ENCODE measurements around the gene TRPM3.

DNA sequence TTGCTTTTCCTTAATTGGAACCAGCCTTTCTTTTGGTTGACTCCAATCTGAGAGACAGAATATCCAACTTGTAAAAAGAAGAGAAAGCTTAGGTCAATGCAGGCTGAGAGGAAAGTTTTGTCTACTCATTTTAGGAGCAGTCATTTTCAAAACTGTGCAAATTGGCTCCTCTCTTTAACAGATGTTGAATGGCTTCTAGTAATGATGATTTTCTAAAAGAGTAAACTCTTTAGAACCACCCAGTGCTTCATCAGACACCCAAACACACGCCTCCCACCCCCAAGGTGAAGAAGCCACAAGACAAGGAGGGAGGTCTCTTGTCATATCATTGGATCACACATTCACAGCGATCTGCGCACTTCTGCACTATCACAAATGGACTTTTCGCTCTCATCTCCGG is 590.7 kb downstream of the TRPM3 start:
- TF ChIP-seq, protein P1, sequence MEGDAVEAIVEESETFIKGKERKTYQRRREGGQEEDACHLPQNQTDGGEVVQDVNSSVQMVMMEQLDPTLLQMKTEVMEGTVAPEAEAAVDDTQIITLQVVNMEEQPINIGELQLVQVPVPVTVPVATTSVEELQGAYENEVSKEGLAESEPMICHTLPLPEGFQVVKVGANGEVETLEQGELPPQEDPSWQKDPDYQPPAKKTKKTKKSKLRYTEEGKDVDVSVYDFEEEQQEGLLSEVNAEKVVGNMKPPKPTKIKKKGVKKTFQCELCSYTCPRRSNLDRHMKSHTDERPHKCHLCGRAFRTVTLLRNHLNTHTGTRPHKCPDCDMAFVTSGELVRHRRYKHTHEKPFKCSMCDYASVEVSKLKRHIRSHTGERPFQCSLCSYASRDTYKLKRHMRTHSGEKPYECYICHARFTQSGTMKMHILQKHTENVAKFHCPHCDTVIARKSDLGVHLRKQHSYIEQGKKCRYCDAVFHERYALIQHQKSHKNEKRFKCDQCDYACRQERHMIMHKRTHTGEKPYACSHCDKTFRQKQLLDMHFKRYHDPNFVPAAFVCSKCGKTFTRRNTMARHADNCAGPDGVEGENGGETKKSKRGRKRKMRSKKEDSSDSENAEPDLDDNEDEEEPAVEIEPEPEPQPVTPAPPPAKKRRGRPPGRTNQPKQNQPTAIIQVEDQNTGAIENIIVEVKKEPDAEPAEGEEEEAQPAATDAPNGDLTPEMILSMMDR (IDR thresholded peaks at IDR 0.05; ENCODE audit: low read length): no peak
- TF ChIP-seq EZH2phosphoT487 (IDR thresholded peaks at IDR 0.05; ENCODE audit: low read length) (no peak), EZH2 (optimal IDR thresholded peaks at IDR 0.05; ENCODE audit: low read depth, low read length) (no peak)
